ENCODE results near the gene TUBGCP5. TPM values are rescaled to one million over a fixed set of nuclear protein-coding genes. Genes with fewer than 3 reads are reported as not detected.

TUBGCP5 gene
- total RNA-seq, 1 donor from 2014 or later: 12.9 TPM

- Histone ChIP-seq H3K27ac (no peak overlapping the region), H3K4me1 (no peaks in the 10 kb centered on the region), H3K4me3 (no peak overlapping the region), H3K9me3 (no peaks in the 10 kb centered on the region), H3K27me3 (ENCODE audit: low read depth) (no peaks in the 10 kb centered on the region), H3K36me3 (no peaks in the 10 kb centered on the region)
- intact Hi-C loops (cut with DNase I): no loop called here
- no peak for TF ChIP-seq CTCF (IDR thresholded peaks at IDR 0.05)
- ATAC-seq (no peak), DNase-seq (no peak)
These were observed 26.5 kb upstream of the TUBGCP5 start for GRCh38 chr15:23065836-23066235.

- Histone ChIP-seq H3K36me3 (no peaks in the 10 kb centered on the region), H3K27ac (no peak overlapping the region), H3K27me3 (ENCODE audit: low read depth) (no peaks in the 10 kb centered on the region), H3K4me1 (no peaks in the 10 kb centered on the region), H3K9me3 (no peaks in the 10 kb centered on the region), H3K4me3 (no peak overlapping the region)
- DNase-seq (no peak), ATAC-seq (no peak)
- no peak for TF ChIP-seq CTCF (IDR thresholded peaks at IDR 0.05)
- intact Hi-C loops (cut with DNase I): no loop called here
These were observed 24.8 kb upstream of the TUBGCP5 start for GRCh38 chr15:23064156-23064555.

- intact Hi-C loops (cut with DNase I): no loop called here
- ATAC-seq: no peak
- H3K4me1 ChIP-seq: no peaks in the 10 kb centered on the region
- H3K9me3 ChIP-seq: no peaks in the 10 kb centered on the region
- peaks cover 8% of the 10 kb centered on the region for H3K27me3 ChIP-seq (ENCODE audit: low read depth)
- H3K4me3 ChIP-seq: no peak overlapping the region
- H3K36me3 ChIP-seq: no peaks in the 10 kb centered on the region
- DNase-seq: no peak
- no peak for TF ChIP-seq CTCF (IDR thresholded peaks at IDR 0.05)
- no peak overlapping the region for H3K27ac ChIP-seq
These were observed 18.3 kb upstream of the TUBGCP5 start for GRCh38 chr15:23057707-23058106.

- Histone ChIP-seq H3K9me3 (no peaks in the 10 kb centered on the region), H3K4me1 (no peaks in the 10 kb centered on the region), H3K4me3 (no peak overlapping the region), H3K27ac (no peak overlapping the region), H3K27me3 (ENCODE audit: low read depth) (peaks cover 8% of the 10 kb centered on the region), H3K36me3 (no peaks in the 10 kb centered on the region)
- TF ChIP-seq CTCF (IDR thresholded peaks at IDR 0.05): no peak
- intact Hi-C loops (cut with DNase I): no loop called here
- DNase-seq (no peak), ATAC-seq (no peak)
These were observed 15.9 kb upstream of the TUBGCP5 start for GRCh38 chr15:23055316-23055715.

GRCh38 chr15:23052522-23052921 is 13.2 kb upstream of the TUBGCP5 start:
- Histone ChIP-seq H3K36me3 (no peaks in the 10 kb centered on the region), H3K4me3 (no peak overlapping the region), H3K27ac (no peak overlapping the region), H3K4me1 (no peaks in the 10 kb centered on the region), H3K27me3 (ENCODE audit: low read depth) (peaks cover 8% of the 10 kb centered on the region), H3K9me3 (no peaks in the 10 kb centered on the region)
- DNase-seq: no peak
- intact Hi-C loops (cut with DNase I): no loop called here
- no peak for TF ChIP-seq CTCF (IDR thresholded peaks at IDR 0.05)
- no peak for ATAC-seq

GRCh38 chr15:23050708-23051107 is 11.3 kb upstream of the TUBGCP5 start:
- Histone ChIP-seq H3K4me1 (no peaks in the 10 kb centered on the region), H3K36me3 (no peaks in the 10 kb centered on the region), H3K27ac (no peak overlapping the region), H3K27me3 (ENCODE audit: low read depth) (peaks cover under 1% of the 10 kb centered on the region), H3K4me3 (no peak overlapping the region), H3K9me3 (no peaks in the 10 kb centered on the region)
- no peak for ATAC-seq
- intact Hi-C loops (cut with DNase I): no loop called here
- no peak for DNase-seq
- TF ChIP-seq CTCF (IDR thresholded peaks at IDR 0.05): no peak
